HG03558 (cell line): ENCODE data around the gene LMX1B.

Experiments used
- ATAC-seq: cut with Tn5 transposase; IDR thresholded peaks from one replicate; pipeline ENCODE4 v1.9.1; 2021; ENCODE audit warnings: moderate number of reproducible peaks; ENCODE audit not compliant: unreplicated experiment; ENCODE audit errors: extremely low read depth

Gene LMX1B

GRCh38 chr9:126617003-126617822 lies 3.5 kb downstream of the LMX1B start:
- no peak for ATAC-seq

- ATAC-seq, result no peak
Observed at GRCh38 chr9:126617823-126618165, 4.1 kb downstream of the LMX1B start.

- no peak for ATAC-seq
Observed at GRCh38 chr9:126618190-126618584, 4.5 kb downstream of the LMX1B start.

GRCh38 chr9:126618585-126619360 lies 5.0 kb downstream of the LMX1B start:
- ATAC-seq, result no peak

GRCh38 chr9:126619361-126620135 lies 5.8 kb downstream of the LMX1B start:
- ATAC-seq, result no peak

GRCh38 chr9:126620478-126620877 lies 6.8 kb downstream of the LMX1B start:
- ATAC-seq, result no peak

GRCh38 chr9:126621061-126621918 lies 7.6 kb downstream of the LMX1B start:
- no peak for ATAC-seq

- ATAC-seq, result no peak
Observed at GRCh38 chr9:126621919-126622735, 8.4 kb downstream of the LMX1B start.

GRCh38 chr9:126623314-126623666 lies 9.6 kb downstream of the LMX1B start:
- ATAC-seq, result no peak

GRCh38 chr9:126623667-126624478 lies 10.1 kb downstream of the LMX1B start:
- ATAC-seq, result no peak

- no peak for ATAC-seq
Observed at GRCh38 chr9:126624479-126624826, 10.7 kb downstream of the LMX1B start.

- ATAC-seq, result no peak
Observed at GRCh38 chr9:126624912-126625311, 11.2 kb downstream of the LMX1B start.

- no peak for ATAC-seq
Observed at GRCh38 chr9:126625329-126626126, 11.8 kb downstream of the LMX1B start.

GRCh38 chr9:126626127-126626925 lies 12.6 kb downstream of the LMX1B start:
- ATAC-seq, result no peak

- ATAC-seq, result no peak
Observed at GRCh38 chr9:126626926-126627233, 13.2 kb downstream of the LMX1B start.

- ATAC-seq, result no peak
Observed at GRCh38 chr9:126628146-126628545, 14.4 kb downstream of the LMX1B start.
